HuH-7.5 (cell line): ENCODE data around the gene TMEM247.
A peak's percentile ranks its signal among the peaks of the same experiment; 100 is the strongest.
"Not testable (repeated sequence)": the region's sequence is repeated elsewhere in the genome, so short reads cannot be mapped to it uniquely, and the experiment has no call there.

Experiments
- DNase-seq: peaks from one replicate; pipeline ENCODE4 v3.0.0; 2011; ENCODE audit warnings: low spot score

The TMEM247 gene

GRCh38 chr2:46458763-46459500 lies 20.4 kb upstream of the TMEM247 start:
- no peak for DNase-seq

GRCh38 chr2:46459694-46460093 lies 19.7 kb upstream of the TMEM247 start:
- DNase-seq, result no peak

- no peak for DNase-seq
Measured at GRCh38 chr2:46460241-46460921, 19.0 kb upstream of the TMEM247 start.

- peak; percentile 43 for DNase-seq
Measured at GRCh38 chr2:46461011-46461674, 18.2 kb upstream of the TMEM247 start.

- DNase-seq, result no peak
Measured at GRCh38 chr2:46461709-46462171, 17.6 kb upstream of the TMEM247 start.

- no peak for DNase-seq
Measured at GRCh38 chr2:46462936-46463335, 16.4 kb upstream of the TMEM247 start.

- no peak for DNase-seq
Measured at GRCh38 chr2:46469116-46469515, 10.2 kb upstream of the TMEM247 start.

- no peak for DNase-seq
Measured at GRCh38 chr2:46469700-46470099, 9.7 kb upstream of the TMEM247 start.

- no peak for DNase-seq
Measured at GRCh38 chr2:46470114-46470628, 9.2 kb upstream of the TMEM247 start.

- no peak for DNase-seq
Measured at GRCh38 chr2:46471019-46471583, 8.3 kb upstream of the TMEM247 start.

- no peak for DNase-seq
Measured at GRCh38 chr2:46471697-46472096, 7.7 kb upstream of the TMEM247 start.

- not testable (repeated sequence) for DNase-seq
Measured at GRCh38 chr2:46472165-46472564, 7.2 kb upstream of the TMEM247 start.

GRCh38 chr2:46477462-46477861 lies 1.9 kb upstream of the TMEM247 start:
- DNase-seq, result not testable (repeated sequence)

- no peak for DNase-seq
Measured at GRCh38 chr2:46477925-46478324, 1.4 kb upstream of the TMEM247 start.

- DNase-seq, result no peak
Measured at GRCh38 chr2:46480562-46480961, 1.2 kb downstream of the TMEM247 start.

GRCh38 chr2:46481198-46482193 lies 2.1 kb downstream of the TMEM247 start:
- DNase-seq, result no peak

- DNase-seq, result no peak
Measured at GRCh38 chr2:46482490-46482889, 3.1 kb downstream of the TMEM247 start.

- no peak for DNase-seq
Measured at GRCh38 chr2:46485002-46485401, 5.6 kb downstream of the TMEM247 start.

GRCh38 chr2:46486436-46486835 lies 7.1 kb downstream of the TMEM247 start:
- DNase-seq, result no peak

- DNase-seq, result peak; percentile 29
Measured at GRCh38 chr2:46487667-46488335, 8.4 kb downstream of the TMEM247 start.

GRCh38 chr2:46488389-46488788 lies 9.0 kb downstream of the TMEM247 start:
- no peak for DNase-seq
